ENCODE measurements around the gene HTR3D.
"Not testable (repeated sequence)": the region's sequence is repeated elsewhere in the genome, so short reads cannot be mapped to it uniquely, and the experiment has no call there.

The HTR3D gene

GRCh38 chr3:184031187-184031792, at the start of gene HTR3D:
TSS of gene HTR3D (plus strand) at chr3:184031742. CDS start at chr3:184031742, 0 bp downstream.
- DNase-seq, result no peak

- DNase-seq, result no peak
Measured at GRCh38 chr3:183981990-183982644, 49.4 kb upstream of the HTR3D start.

GRCh38 chr3:183984127-183984740, 47.3 kb upstream of the HTR3D start:
- DNase-seq, result no peak

GRCh38 chr3:183984749-183985729, 46.5 kb upstream of the HTR3D start:
- DNase-seq, result no peak

GRCh38 chr3:183987000-183987600, 44.4 kb upstream of the HTR3D start:
- DNase-seq, result no peak

GRCh38 chr3:183988216-183988790, 43.2 kb upstream of the HTR3D start:
- DNase-seq, result peak; percentile 49

- DNase-seq, result no peak
Measured at GRCh38 chr3:183991403-183991802, 40.1 kb upstream of the HTR3D start.

- DNase-seq, result no peak
Measured at GRCh38 chr3:184001761-184002160, 29.8 kb upstream of the HTR3D start.

- no peak for DNase-seq
Measured at GRCh38 chr3:184002469-184002868, 29.1 kb upstream of the HTR3D start.

- no peak for DNase-seq
Measured at GRCh38 chr3:184003187-184003967, 28.2 kb upstream of the HTR3D start.

GRCh38 chr3:184004476-184004875, 27.1 kb upstream of the HTR3D start:
- DNase-seq, result no peak

GRCh38 chr3:184005941-184006507, 25.5 kb upstream of the HTR3D start:
- DNase-seq, result peak; percentile 84

GRCh38 chr3:184007143-184007813, 24.3 kb upstream of the HTR3D start:
- DNase-seq, result not testable (repeated sequence)

- DNase-seq, result no peak
Measured at GRCh38 chr3:184008161-184008560, 23.4 kb upstream of the HTR3D start.

- no peak for DNase-seq
Measured at GRCh38 chr3:184011230-184011876, 20.2 kb upstream of the HTR3D start.

GRCh38 chr3:184011937-184012889, 19.3 kb upstream of the HTR3D start:
- no peak for DNase-seq

- peak; percentile 40 for DNase-seq
Measured at GRCh38 chr3:184015381-184016019, 16.0 kb upstream of the HTR3D start.

- DNase-seq, result peak; percentile 89
Measured at GRCh38 chr3:184016169-184016570, 15.4 kb upstream of the HTR3D start.

Measured in hematopoietic multipotent progenitor cell treated with erythropoietin and hydrocortisone succinate and interleukin-3 and kit ligand, for 8 days (in vitro differentiated cells).